Ishikawa (cell line): Measurements from ENCODE around the gene KPNA6.

Experiments used
- CEBPB ChIP-seq: IDR thresholded peaks from 2 replicates; pipeline ENCODE4 v1.6.1; 2012
- CREB1 ChIP-seq: IDR thresholded peaks from 2 replicates; pipeline ENCODE4 v1.6.1; 2012; ENCODE audit warnings: low read depth
- EGR1 ChIP-seq: IDR thresholded peaks from 2 replicates; pipeline ENCODE4 v1.6.1; 2012
- EP300 ChIP-seq: IDR thresholded peaks from 2 replicates; pipeline ENCODE4 v1.6.1; 2012; ENCODE audit warnings: borderline replicate concordance
- FOXM1 ChIP-seq: IDR thresholded peaks from 2 replicates; pipeline ENCODE4 v1.6.1; 2012; ENCODE audit warnings: low read depth, borderline replicate concordance
- NFIC ChIP-seq: IDR thresholded peaks from 2 replicates; pipeline ENCODE4 v1.6.1; 2012
- RAD21 ChIP-seq: IDR thresholded peaks from 2 replicates; pipeline ENCODE4 v1.6.1; 2012; ENCODE audit warnings: low read depth
- TAF1 ChIP-seq: IDR thresholded peaks from 2 replicates; pipeline ENCODE4 v1.6.1; 2012; ENCODE audit warnings: low read depth, mild to moderate bottlenecking
- TCF12 ChIP-seq: IDR thresholded peaks from 2 replicates; pipeline ENCODE4 v1.6.1; 2012; ENCODE audit warnings: low read depth
- TEAD4 ChIP-seq: IDR thresholded peaks from 2 replicates; pipeline ENCODE4 v1.6.1; 2012
- YY1 ChIP-seq: IDR thresholded peaks from 2 replicates; pipeline ENCODE4 v1.6.1; 2012; ENCODE audit warnings: low read depth
- ZBTB7A ChIP-seq: IDR thresholded peaks from 2 replicates; pipeline ENCODE4 v1.6.1; 2012; ENCODE audit warnings: low read depth
- TF ChIP-seq, protein P1 (sequence below): IDR thresholded peaks from 2 replicates; pipeline ENCODE4 v1.6.1; 2012
- TF ChIP-seq, protein P2 (sequence below): IDR thresholded peaks from 2 replicates; pipeline ENCODE4 v1.6.1; 2012
- TF ChIP-seq, protein P3 (sequence below): IDR thresholded peaks from 2 replicates; pipeline ENCODE4 v1.6.1; 2012; ENCODE audit warnings: low read depth, mild to moderate bottlenecking

KPNA6 gene

DNA sequence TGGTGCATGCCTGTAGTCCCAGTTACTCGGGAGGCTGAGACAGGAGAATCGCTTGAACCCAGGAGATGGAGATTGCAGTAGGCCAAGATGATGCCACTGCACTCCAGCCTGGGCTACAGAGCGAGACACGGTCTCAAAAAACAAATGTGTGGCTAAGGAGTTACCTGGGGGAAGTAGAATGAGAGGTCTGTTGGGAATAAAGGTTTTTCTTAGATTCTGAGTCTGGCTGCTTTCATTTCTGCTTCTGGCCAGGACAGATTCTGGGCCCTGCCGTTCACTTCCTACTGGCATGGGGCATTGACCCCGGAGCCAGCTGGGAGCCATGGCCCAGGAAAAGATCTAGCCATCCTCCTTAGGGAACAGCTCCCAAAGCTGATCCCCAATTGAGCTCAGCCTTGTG, 100.6 kb downstream of the KPNA6 start:
- TF ChIP-seq TAF1 (no peak), EGR1 (no peak), TEAD4 (no peak), TCF12 (no peak), EP300 (no peak), RAD21 (no peak), ZBTB7A (no peak), CREB1 (no peak), CEBPB (no peak), YY1 (no peak), FOXM1 (no peak), NFIC (no peak)
- TF ChIP-seq, protein P1, sequence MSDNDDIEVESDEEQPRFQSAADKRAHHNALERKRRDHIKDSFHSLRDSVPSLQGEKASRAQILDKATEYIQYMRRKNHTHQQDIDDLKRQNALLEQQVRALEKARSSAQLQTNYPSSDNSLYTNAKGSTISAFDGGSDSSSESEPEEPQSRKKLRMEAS = no peak
- TF ChIP-seq, protein P2, sequence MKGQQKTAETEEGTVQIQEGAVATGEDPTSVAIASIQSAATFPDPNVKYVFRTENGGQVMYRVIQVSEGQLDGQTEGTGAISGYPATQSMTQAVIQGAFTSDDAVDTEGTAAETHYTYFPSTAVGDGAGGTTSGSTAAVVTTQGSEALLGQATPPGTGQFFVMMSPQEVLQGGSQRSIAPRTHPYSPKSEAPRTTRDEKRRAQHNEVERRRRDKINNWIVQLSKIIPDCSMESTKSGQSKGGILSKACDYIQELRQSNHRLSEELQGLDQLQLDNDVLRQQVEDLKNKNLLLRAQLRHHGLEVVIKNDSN = no peak
- TF ChIP-seq, protein P3, sequence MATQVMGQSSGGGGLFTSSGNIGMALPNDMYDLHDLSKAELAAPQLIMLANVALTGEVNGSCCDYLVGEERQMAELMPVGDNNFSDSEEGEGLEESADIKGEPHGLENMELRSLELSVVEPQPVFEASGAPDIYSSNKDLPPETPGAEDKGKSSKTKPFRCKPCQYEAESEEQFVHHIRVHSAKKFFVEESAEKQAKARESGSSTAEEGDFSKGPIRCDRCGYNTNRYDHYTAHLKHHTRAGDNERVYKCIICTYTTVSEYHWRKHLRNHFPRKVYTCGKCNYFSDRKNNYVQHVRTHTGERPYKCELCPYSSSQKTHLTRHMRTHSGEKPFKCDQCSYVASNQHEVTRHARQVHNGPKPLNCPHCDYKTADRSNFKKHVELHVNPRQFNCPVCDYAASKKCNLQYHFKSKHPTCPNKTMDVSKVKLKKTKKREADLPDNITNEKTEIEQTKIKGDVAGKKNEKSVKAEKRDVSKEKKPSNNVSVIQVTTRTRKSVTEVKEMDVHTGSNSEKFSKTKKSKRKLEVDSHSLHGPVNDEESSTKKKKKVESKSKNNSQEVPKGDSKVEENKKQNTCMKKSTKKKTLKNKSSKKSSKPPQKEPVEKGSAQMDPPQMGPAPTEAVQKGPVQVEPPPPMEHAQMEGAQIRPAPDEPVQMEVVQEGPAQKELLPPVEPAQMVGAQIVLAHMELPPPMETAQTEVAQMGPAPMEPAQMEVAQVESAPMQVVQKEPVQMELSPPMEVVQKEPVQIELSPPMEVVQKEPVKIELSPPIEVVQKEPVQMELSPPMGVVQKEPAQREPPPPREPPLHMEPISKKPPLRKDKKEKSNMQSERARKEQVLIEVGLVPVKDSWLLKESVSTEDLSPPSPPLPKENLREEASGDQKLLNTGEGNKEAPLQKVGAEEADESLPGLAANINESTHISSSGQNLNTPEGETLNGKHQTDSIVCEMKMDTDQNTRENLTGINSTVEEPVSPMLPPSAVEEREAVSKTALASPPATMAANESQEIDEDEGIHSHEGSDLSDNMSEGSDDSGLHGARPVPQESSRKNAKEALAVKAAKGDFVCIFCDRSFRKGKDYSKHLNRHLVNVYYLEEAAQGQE = no peak

- no peak for TF ChIP-seq CREB1
- no peak for TF ChIP-seq EP300
- 0 out of 2 replicates have a peak, but pooled peaks have one; percentile 12 for TF ChIP-seq YY1
- TF ChIP-seq TAF1 = no peak
- TF ChIP-seq NFIC = peak; percentile 55; the same call in 1 of the 2 replicates
Observed at GRCh38 chr1:32208891-32209328, 101.1 kb downstream of the KPNA6 start, which contains the start of gene DCDC2B. DCDC2B (plus strand) TSS chr1:32209089; CDS start chr1:32209094, 5 bp downstream.

DNA sequence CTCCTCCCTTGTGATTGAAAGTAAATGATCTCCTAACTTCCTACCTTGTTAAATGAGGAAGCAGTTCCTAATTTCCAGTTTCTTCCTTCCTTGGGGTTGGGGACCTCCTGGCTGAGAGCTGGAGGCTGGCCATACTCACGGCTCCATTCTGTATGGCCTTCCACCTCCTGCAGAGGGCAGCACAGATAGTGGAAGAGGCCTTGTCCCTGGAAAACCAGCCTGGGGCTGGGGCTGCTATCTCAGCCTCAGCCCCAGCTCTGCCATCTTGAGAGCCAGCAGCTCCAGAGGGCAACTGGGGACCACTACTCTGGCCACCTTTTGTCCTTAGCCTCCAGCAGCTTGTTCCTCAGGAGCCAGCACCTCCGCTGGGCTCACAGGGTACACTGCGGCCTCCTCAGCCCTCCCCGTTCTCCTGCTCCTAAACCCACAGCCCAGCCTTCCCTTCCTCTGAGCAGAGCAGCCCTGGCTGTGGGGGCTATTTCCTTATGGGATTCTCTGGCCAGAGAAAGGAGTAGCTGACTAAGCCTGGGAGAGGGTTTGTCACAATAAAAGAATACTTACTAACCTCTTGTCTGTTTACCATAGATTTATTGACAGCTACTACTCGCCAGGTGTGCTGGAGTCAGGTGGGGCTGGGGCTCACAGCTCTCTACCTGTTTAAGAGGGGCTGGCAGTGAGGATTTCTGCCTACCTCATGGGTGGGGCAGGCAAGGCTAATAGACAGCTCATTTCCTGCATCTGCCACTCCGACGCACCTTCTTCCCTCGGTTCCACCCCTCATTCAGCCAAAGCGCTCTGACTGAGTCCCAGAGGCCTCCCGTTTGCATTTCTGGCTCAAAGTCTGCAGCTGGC, 108.0 kb downstream of the KPNA6 start:
- TF ChIP-seq RAD21 (peak; percentile 72), CEBPB (no peak), EP300 (no peak)
- TF ChIP-seq, protein P1 = no peak
- TF ChIP-seq, protein P3 = no peak

DNA sequence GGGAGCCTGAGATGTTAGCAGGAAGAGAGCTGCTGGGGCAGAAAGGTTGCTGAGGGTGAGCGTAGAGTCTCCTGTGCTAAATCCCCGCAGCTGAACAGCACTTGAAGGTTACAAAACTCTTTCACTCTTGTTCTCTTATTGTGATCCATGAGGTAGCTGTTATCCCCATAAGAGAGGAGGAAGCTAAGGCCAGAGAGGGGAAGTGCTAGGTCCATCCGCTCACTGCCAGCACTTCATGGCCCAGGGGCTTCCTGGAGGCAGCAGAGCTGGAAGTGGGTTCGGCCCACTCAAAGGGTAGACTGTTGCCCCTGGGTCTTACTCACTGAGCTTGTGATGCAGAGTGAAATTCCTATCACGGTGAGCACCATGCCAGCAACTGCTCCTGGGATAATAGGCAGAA, 108.7 kb downstream of the KPNA6 start:
- TF ChIP-seq TCF12 (no peak), FOXM1 (no peak), TEAD4 (no peak), NFIC (no peak), TAF1 (no peak), CREB1 (no peak), EGR1 (no peak), ZBTB7A (no peak), EP300 (no peak), RAD21 (no peak), CEBPB (no peak), YY1 (no peak)
- TF ChIP-seq, protein P3 = no peak
- TF ChIP-seq, protein P1 = no peak
- TF ChIP-seq, protein P2 = no peak
